Panc1 (cell line): ENCODE measurements around the gene PRPS1L1. TPM values are rescaled to one million over a fixed set of nuclear protein-coding genes. Genes with fewer than 3 reads are reported as not detected.

Source experiments
- ATAC-seq: fragments of 200-7000 bp; cut with Tn5 transposase; 2 replicates; pipeline ENCODE4 v1.9.1; 2020; ENCODE audit warnings: mild to moderate bottlenecking, moderate library complexity
- BruUV-seq: library from RNA; stranded (reverse); fragments of 400-500 nt; replicated peaks from 2 replicates; lab custom pipeline; 2021; lab: Mats Ljungman, UMichigan
- CTCF ChIA-PET: fragments of 300-600 bp; sonication (Branson Sonifier 250); formaldehyde crosslinking; loops from one replicate; lab custom pipeline; 2022; ENCODE audit warnings: antibody characterized with exemption; lab: Charles Lee
- POLR2A ChIA-PET: fragments of 300-600 bp; sonication (Branson Sonifier 250); formaldehyde crosslinking; loops from one replicate; lab custom pipeline; 2022; ENCODE audit warnings: antibody characterized with exemption; lab: Charles Lee
- DNase-seq: peaks from one replicate; pipeline ENCODE4 v3.0.0-alpha.2; 2010; ENCODE audit warnings: low read depth, low spot score
- H3K27ac ChIP-seq: 2 replicates; pipeline ENCODE4 v1.5.1; 2011; ENCODE audit warnings: mild to moderate bottlenecking, low read length, inconsistent platforms
- H3K27me3 ChIP-seq: fragments of 200-500 bp; sonication (Bioruptor generic); 2 replicates; pipeline ENCODE4 v1.6.0; 2014; ENCODE audit warnings: low read length, inconsistent platforms; ENCODE audit not compliant: control insufficient read depth, insufficient read depth
- H3K36me3 ChIP-seq: fragments of 200-500 bp; sonication (Bioruptor generic); 2 replicates; pipeline ENCODE4 v1.5.1; 2014; ENCODE audit warnings: inconsistent platforms, mild to moderate bottlenecking, low read length, moderate library complexity; ENCODE audit not compliant: control insufficient read depth, insufficient read depth
- H3K4me1 ChIP-seq: 2 replicates; pipeline ENCODE4 v1.5.1; 2011; ENCODE audit warnings: inconsistent platforms, mild to moderate bottlenecking, low read length, moderate library complexity; ENCODE audit not compliant: control insufficient read depth, insufficient read depth
- H3K4me3 ChIP-seq, 2 experiments: 2 replicates each; pipeline ENCODE4 v1.5.1; 2011 to 2012; ENCODE audit warnings: low read depth in 2 of 2, low read length in 2 of 2, mild to moderate bottlenecking in 2 of 2, inconsistent platforms in 1 of 2, moderate library complexity in 1 of 2
- H3K9me3 ChIP-seq: fragments of 200-500 bp; sonication (Bioruptor generic); 2 replicates; pipeline ENCODE4 v1.5.1; 2014; ENCODE audit warnings: low read depth, mild to moderate bottlenecking, inconsistent platforms, low read length, moderate library complexity; ENCODE audit not compliant: control insufficient read depth, insufficient read depth
- CTCF ChIP-seq: fragments of 450-650 bp; IDR thresholded peaks from 2 replicates; pipeline ENCODE4 v1.5.1; 2017; ENCODE audit warnings: mild to moderate bottlenecking
- POLR2AphosphoS5 ChIP-seq: IDR thresholded peaks from 2 replicates; pipeline ENCODE4 v1.6.1; 2012; ENCODE audit warnings: mild to moderate bottlenecking, low read depth, low read length, moderate library complexity
- SIN3A ChIP-seq: IDR thresholded peaks from 2 replicates; pipeline ENCODE4 v1.6.1; 2012; ENCODE audit warnings: low read depth, mild to moderate bottlenecking, low read length, moderate library complexity, borderline replicate concordance; ENCODE audit not compliant: insufficient read depth
- TCF7L2 ChIP-seq: IDR thresholded peaks from 2 replicates; pipeline ENCODE4 v1.6.1; 2011; ENCODE audit warnings: mild to moderate bottlenecking, low read depth, low read length, inconsistent platforms
- in situ Hi-C: cut with HindIII; loops from 2 replicates; pipeline ENCODE4 v1.10.0; 2016; ENCODE audit warnings: low sequenced_read_pairs, low pct_unique_long_range_greater_than_20kb
- intact Hi-C: fragments of 100-400 bp; cut with micrococcal nuclease; formaldehyde crosslinking; loops from one replicate; pipeline ENCODE4 v1.10.0; 2022; ENCODE audit not compliant: unreplicated experiment
- total RNA-seq: library from RNA; stranded (reverse); gene quantifications from one replicate; pipeline ENCODE4 v1.2.1, GENCODE V29; 2021; ENCODE audit not compliant: unreplicated experiment
- TF ChIP-seq, protein P1 (sequence below), 2 experiments: IDR thresholded peaks; 2 replicates each; pipeline ENCODE4 v1.6.1; 2011 to 2012; ENCODE audit warnings: low read depth in 2 of 2, control low read depth in 1 of 2, low read length in 1 of 2, mild to moderate bottlenecking in 1 of 2, moderate library complexity in 1 of 2; ENCODE audit not compliant: insufficient read depth in 1 of 2

Gene PRPS1L1
- total RNA-seq, 1 experiment from 2014 or later: not detected

DNA sequence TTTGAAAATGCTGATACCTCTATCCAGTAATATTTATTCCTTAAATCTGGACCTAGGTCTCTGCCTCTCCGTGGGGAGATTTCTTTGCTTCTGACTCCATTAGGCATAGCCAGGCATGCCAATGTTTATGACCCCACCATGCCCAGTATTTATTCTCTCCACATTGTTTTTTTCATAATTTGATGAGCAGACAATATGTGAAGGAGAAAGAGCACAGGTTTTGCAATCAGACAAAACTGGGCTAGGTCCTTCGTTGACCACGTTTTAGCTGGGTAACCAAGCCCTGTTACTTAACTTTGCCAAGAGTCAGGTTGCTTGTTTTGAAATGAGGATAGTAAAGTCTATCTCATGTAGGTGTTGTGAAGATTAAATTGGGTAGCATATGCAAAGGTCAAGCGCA is 21.6 kb upstream of the PRPS1L1 start:
- Histone ChIP-seq H3K27ac (no peak overlapping the region), H3K9me3 (no peaks in the 10 kb centered on the region), H3K4me3 (no peak overlapping the region), H3K36me3 (no peaks in the 10 kb centered on the region), H3K4me1 (no peaks in the 10 kb centered on the region), H3K27me3 (no peaks in the 10 kb centered on the region)
- POLR2A ChIA-PET: no interaction called here
- no peak for ATAC-seq
- in situ Hi-C loops (no loop called here), intact Hi-C loops (no loop called here)
- BruUV-seq: no TSS peak
- CTCF ChIA-PET: no interaction called here
- no peak for DNase-seq
- no peak for TF ChIP-seq CTCF

- Histone ChIP-seq H3K4me3 (no peak overlapping the region), H3K4me1 (no peaks in the 10 kb centered on the region), H3K27me3 (no peaks in the 10 kb centered on the region), H3K36me3 (no peaks in the 10 kb centered on the region), H3K27ac (no peak overlapping the region), H3K9me3 (no peaks in the 10 kb centered on the region)
- TF ChIP-seq POLR2AphosphoS5: no peak
- no peak for TF ChIP-seq SIN3A
- TF ChIP-seq CTCF: no peak
- no peak for TF ChIP-seq TCF7L2
- no peak for ATAC-seq
- in situ Hi-C loops: no loop called here
- ChIA-PET CTCF (no interaction called here), POLR2A (no interaction called here)
- no peak for DNase-seq
- no TSS peak for BruUV-seq
- intact Hi-C loops: no loop called here
Measured at GRCh38 chr7:18046601-18047000, 19.0 kb upstream of the PRPS1L1 start.

DNA sequence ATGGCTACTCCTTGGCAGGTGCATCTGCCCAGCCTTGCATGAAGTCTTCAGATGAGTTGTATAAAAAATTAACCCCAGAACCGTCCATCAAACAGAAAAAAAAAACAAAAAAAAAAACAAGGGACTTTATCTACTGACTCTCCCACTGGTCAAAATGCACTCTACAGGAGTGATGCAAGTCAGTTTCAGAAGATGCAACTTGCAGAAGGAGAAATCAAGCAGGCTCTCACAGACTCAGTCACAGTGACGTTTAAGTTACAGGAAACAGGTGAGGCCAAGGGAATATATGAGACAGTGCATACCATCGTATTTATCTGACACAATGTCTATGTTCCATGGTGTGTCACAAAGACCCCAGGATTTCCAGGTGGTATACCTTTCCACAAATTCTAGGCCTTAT is 17.5 kb upstream of the PRPS1L1 start:
- in situ Hi-C loops: no loop called here
- ChIA-PET CTCF (no interaction called here), POLR2A (no interaction called here)
- Histone ChIP-seq H3K4me1 (no peaks in the 10 kb centered on the region), H3K36me3 (no peaks in the 10 kb centered on the region), H3K9me3 (no peaks in the 10 kb centered on the region), H3K27ac (no peak overlapping the region), H3K27me3 (no peaks in the 10 kb centered on the region), H3K4me3 (no peak overlapping the region)
- DNase-seq (no peak), ATAC-seq (no peak)
- intact Hi-C loops: no loop called here
- TF ChIP-seq SIN3A (no peak), POLR2AphosphoS5 (no peak), CTCF (no peak), TCF7L2 (no peak)
- TF ChIP-seq, protein P1, sequence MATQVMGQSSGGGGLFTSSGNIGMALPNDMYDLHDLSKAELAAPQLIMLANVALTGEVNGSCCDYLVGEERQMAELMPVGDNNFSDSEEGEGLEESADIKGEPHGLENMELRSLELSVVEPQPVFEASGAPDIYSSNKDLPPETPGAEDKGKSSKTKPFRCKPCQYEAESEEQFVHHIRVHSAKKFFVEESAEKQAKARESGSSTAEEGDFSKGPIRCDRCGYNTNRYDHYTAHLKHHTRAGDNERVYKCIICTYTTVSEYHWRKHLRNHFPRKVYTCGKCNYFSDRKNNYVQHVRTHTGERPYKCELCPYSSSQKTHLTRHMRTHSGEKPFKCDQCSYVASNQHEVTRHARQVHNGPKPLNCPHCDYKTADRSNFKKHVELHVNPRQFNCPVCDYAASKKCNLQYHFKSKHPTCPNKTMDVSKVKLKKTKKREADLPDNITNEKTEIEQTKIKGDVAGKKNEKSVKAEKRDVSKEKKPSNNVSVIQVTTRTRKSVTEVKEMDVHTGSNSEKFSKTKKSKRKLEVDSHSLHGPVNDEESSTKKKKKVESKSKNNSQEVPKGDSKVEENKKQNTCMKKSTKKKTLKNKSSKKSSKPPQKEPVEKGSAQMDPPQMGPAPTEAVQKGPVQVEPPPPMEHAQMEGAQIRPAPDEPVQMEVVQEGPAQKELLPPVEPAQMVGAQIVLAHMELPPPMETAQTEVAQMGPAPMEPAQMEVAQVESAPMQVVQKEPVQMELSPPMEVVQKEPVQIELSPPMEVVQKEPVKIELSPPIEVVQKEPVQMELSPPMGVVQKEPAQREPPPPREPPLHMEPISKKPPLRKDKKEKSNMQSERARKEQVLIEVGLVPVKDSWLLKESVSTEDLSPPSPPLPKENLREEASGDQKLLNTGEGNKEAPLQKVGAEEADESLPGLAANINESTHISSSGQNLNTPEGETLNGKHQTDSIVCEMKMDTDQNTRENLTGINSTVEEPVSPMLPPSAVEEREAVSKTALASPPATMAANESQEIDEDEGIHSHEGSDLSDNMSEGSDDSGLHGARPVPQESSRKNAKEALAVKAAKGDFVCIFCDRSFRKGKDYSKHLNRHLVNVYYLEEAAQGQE (IDR thresholded peaks at IDR 0.05; ENCODE audit: insufficient read depth in 1 of 2, low read depth in 2 of 2, low read length in 1 of 2): no peak
- no TSS peak for BruUV-seq
